ENCODE results near the gene TMEM198. TPM values are rescaled to one million over a fixed set of nuclear protein-coding genes. Genes with fewer than 3 reads are reported as not detected.
A peak's percentile ranks its signal among the peaks of the same experiment; 100 is the strongest.

The TMEM198 gene
- total RNA-seq, 1 experiment from 2014 or later, result 1.9 TPM

- DNase-seq (ENCODE audit: low spot score), result no peak
These were observed 34.7 kb upstream of the TMEM198 start for GRCh38 chr2:219508971-219509779.

GRCh38 chr2:219509780-219510511, 33.9 kb upstream of the TMEM198 start:
- DNase-seq (ENCODE audit: low spot score), result peak; percentile 31

- no peak for DNase-seq (ENCODE audit: low spot score)
These were observed 33.2 kb upstream of the TMEM198 start for GRCh38 chr2:219510512-219511135.

- DNase-seq (ENCODE audit: low spot score), result no peak
These were observed 32.1 kb upstream of the TMEM198 start for GRCh38 chr2:219511547-219512325.

GRCh38 chr2:219512524-219513216, 31.2 kb upstream of the TMEM198 start:
- DNase-seq (ENCODE audit: low spot score), result no peak

GRCh38 chr2:219513787-219514186, 30.0 kb upstream of the TMEM198 start:
- DNase-seq (ENCODE audit: low spot score), result no peak

GRCh38 chr2:219514196-219514761, 29.5 kb upstream of the TMEM198 start, which contains the start of gene ASIC4:
TSS of gene ASIC4 (plus strand) at chr2:219514482. CDS start at chr2:219514725, 243 bp downstream.
- no peak for DNase-seq (ENCODE audit: low spot score)

- DNase-seq (ENCODE audit: low spot score), result no peak
These were observed 29.0 kb upstream of the TMEM198 start for GRCh38 chr2:219514836-219515235.

GRCh38 chr2:219515874-219516629, 27.8 kb upstream of the TMEM198 start:
- no peak for DNase-seq (ENCODE audit: low spot score)

- no peak for DNase-seq (ENCODE audit: low spot score)
These were observed 26.9 kb upstream of the TMEM198 start for GRCh38 chr2:219516888-219517287.

GRCh38 chr2:219517954-219518778, 25.7 kb upstream of the TMEM198 start:
- DNase-seq (ENCODE audit: low spot score), result no peak

- DNase-seq (ENCODE audit: low spot score), result no peak
These were observed 24.3 kb upstream of the TMEM198 start for GRCh38 chr2:219519526-219519916.

GRCh38 chr2:219520079-219520478, 23.7 kb upstream of the TMEM198 start:
- no peak for DNase-seq (ENCODE audit: low spot score)

- DNase-seq (ENCODE audit: low spot score), result peak; percentile 52
These were observed 22.6 kb upstream of the TMEM198 start for GRCh38 chr2:219521066-219521880.

- DNase-seq (ENCODE audit: low spot score), result peak; percentile 34
These were observed 21.5 kb upstream of the TMEM198 start for GRCh38 chr2:219522111-219523030.

GRCh38 chr2:219523031-219523671, 20.7 kb upstream of the TMEM198 start:
- DNase-seq (ENCODE audit: low spot score), result no peak

GRCh38 chr2:219524817-219525216, 19.0 kb upstream of the TMEM198 start:
- DNase-seq (ENCODE audit: low spot score), result no peak

Data from H4 (cell line).